HCT116 (cell line): ENCODE data around the gene INPP5J. TPM values are rescaled to one million over a fixed set of nuclear protein-coding genes. Genes with fewer than 3 reads are reported as not detected.

ENCODE experiments used
- ATAC-seq: fragments of 200-7000 bp; cut with Tn5 transposase; 2 replicates; pipeline ENCODE4 v1.9.1; 2020; ENCODE audit warnings: mild to moderate bottlenecking, moderate library complexity
- BruUV-seq: library from RNA; stranded (reverse); fragments of 400-500 nt; replicated peaks from 2 replicates; lab custom pipeline; 2021; lab: Mats Ljungman, UMichigan
- CTCF ChIA-PET: fragments of 300-600 bp; sonication (Branson Sonifier 250); formaldehyde crosslinking; loops from one replicate; lab custom pipeline; 2021; ENCODE audit warnings: antibody characterized with exemption; lab: Charles Lee
- POLR2A ChIA-PET: fragments of 300-600, 350-600 bp; sonication (Branson Sonifier 250); formaldehyde crosslinking; loops from one replicate; lab custom pipeline; 2021; ENCODE audit warnings: antibody characterized with exemption; lab: Charles Lee
- RAD21 ChIA-PET, 2 experiments: fragments of 300-600 bp; sonication (Branson Sonifier 250); formaldehyde crosslinking; loops; one replicate each; lab custom pipeline; 2023; ENCODE audit warnings: low total read pairs in 2 of 2; ENCODE audit not compliant: uncharacterized antibody in 2 of 2, unreplicated experiment in 2 of 2, low non-redundant PET in 1 of 2; lab: Charles Lee
- DNase-seq: peaks from one replicate; pipeline ENCODE4 v3.0.0-alpha.2; 2010; ENCODE audit warnings: low read depth, low spot score
- H2AFZ ChIP-seq: fragments of 200-600 bp; shearing (Covaris generic), sonication (generic); 2 replicates; pipeline ENCODE4 v1.6.1; 2017; ENCODE audit warnings: low read depth, mixed run types, mixed read lengths, antibody characterized with exemption, low read length; ENCODE audit not compliant: poor library complexity, severe bottlenecking
- H3K27ac ChIP-seq: 2 replicates; pipeline ENCODE4 v1.5.1; 2012; ENCODE audit warnings: low read depth, low read length
- H3K27me3 ChIP-seq: fragments of 200-600 bp; sonication (generic); 2 replicates; pipeline ENCODE4 v1.6.1; 2016; ENCODE audit warnings: mixed run types, low read length, mixed read lengths; ENCODE audit not compliant: insufficient read depth
- H3K36me3 ChIP-seq, 2 experiments: fragments of 200-500 bp in 1 of 2; fragments of 200-600 bp in 1 of 2; sonication (Bioruptor generic) in 1 of 2; sonication (generic) in 1 of 2; 2 replicates each; pipeline versions ENCODE4 v1.5.1 to v1.6.1; 2014 to 2016; ENCODE audit warnings: low read length in 2 of 2, inconsistent platforms in 1 of 2, mixed read lengths in 1 of 2, mixed run types in 1 of 2; ENCODE audit not compliant: insufficient read depth in 2 of 2, control insufficient read depth in 1 of 2
- H3K4me1 ChIP-seq, 2 experiments: fragments of 200-600 bp in 1 of 2; sonication (generic) in 1 of 2; 2 replicates each; pipeline versions ENCODE4 v1.5.1 to v1.6.1; 2012 to 2017; ENCODE audit warnings: low read length in 2 of 2, inconsistent platforms in 1 of 2, mild to moderate bottlenecking in 1 of 2, mixed read lengths in 1 of 2, mixed run types in 1 of 2, moderate library complexity in 1 of 2; ENCODE audit not compliant: insufficient read depth in 2 of 2, control insufficient read depth in 1 of 2
- H3K4me2 ChIP-seq: fragments of 200-600 bp; sonication (generic); 2 replicates; pipeline ENCODE4 v1.6.1; 2017; ENCODE audit warnings: mixed run types, low read length, mixed read lengths
- H3K4me3 ChIP-seq, 2 experiments: fragments of 200-600 bp in 1 of 2; sonication (generic) in 1 of 2; replicated peaks in 1 of 2; 2 replicates each; pipeline ENCODE4 v1.5.1; 2011 to 2016; ENCODE audit warnings: low read length in 2 of 2, control low read depth in 1 of 2, low read depth in 1 of 2, mild to moderate bottlenecking in 1 of 2, mixed read lengths in 1 of 2, mixed run types in 1 of 2
- H3K79me2 ChIP-seq: fragments of 200-600 bp; sonication (generic); 2 replicates; pipeline ENCODE4 v1.6.1; 2017; ENCODE audit warnings: mild to moderate bottlenecking, mixed run types, low read length, moderate library complexity, mixed read lengths; ENCODE audit not compliant: insufficient read depth
- H3K9ac ChIP-seq: fragments of 200-600 bp; sonication (generic); 2 replicates; pipeline ENCODE4 v1.6.1; 2016; ENCODE audit warnings: low read length, mixed read lengths
- H3K9me2 ChIP-seq: fragments of 200-600 bp; sonication (generic), shearing (Covaris generic); 2 replicates; pipeline ENCODE4 v1.6.1; 2017; ENCODE audit warnings: mixed run types, mild to moderate bottlenecking, moderate library complexity; ENCODE audit not compliant: insufficient read depth
- H3K9me3 ChIP-seq, 2 experiments: fragments of 200-500 bp in 1 of 2; fragments of 200-600 bp in 1 of 2; sonication (Bioruptor generic) in 1 of 2; sonication (generic) in 1 of 2; 2 replicates each; pipeline ENCODE4 v1.6.1; 2014 to 2017; ENCODE audit warnings: low read length in 2 of 2, mixed read lengths in 2 of 2, inconsistent platforms in 1 of 2, low read depth in 1 of 2, mild to moderate bottlenecking in 1 of 2, mixed run types in 1 of 2, moderate library complexity in 1 of 2; ENCODE audit not compliant: control insufficient read depth in 1 of 2, insufficient read depth in 1 of 2
- H4K20me1 ChIP-seq: fragments of 200-600 bp; sonication (generic), shearing (Covaris generic); 2 replicates; pipeline ENCODE4 v1.6.1; 2017; ENCODE audit warnings: mixed run types, mild to moderate bottlenecking, moderate library complexity; ENCODE audit not compliant: insufficient read depth
- CTCF ChIP-seq, 3 experiments: fragments of 200-600 bp in 1 of 3; sonication (generic) in 1 of 3; IDR thresholded peaks in 2 of 3; conservative IDR thresholded peaks in 1 of 3; 2 replicates each; pipeline ENCODE4 v1.5.1; 2012 to 2017; ENCODE audit warnings: low read depth in 2 of 3, low read length in 2 of 3, antibody characterized with exemption in 1 of 3, borderline replicate concordance in 1 of 3, control low read depth in 1 of 3, mild to moderate bottlenecking in 1 of 3, mixed read lengths in 1 of 3, mixed run types in 1 of 3, moderate library complexity in 1 of 3; ENCODE audit not compliant: insufficient read depth in 1 of 3
- EGR1 ChIP-seq: IDR thresholded peaks from 2 replicates; pipeline ENCODE4 v1.6.1; 2012; ENCODE audit warnings: low read depth
- ELF1 ChIP-seq: IDR thresholded peaks from 2 replicates; pipeline ENCODE4 v1.6.1; 2012; ENCODE audit warnings: low read depth, borderline replicate concordance
- JUND ChIP-seq: IDR thresholded peaks from 2 replicates; pipeline ENCODE4 v1.6.1; 2012
- RAD21 ChIP-seq: IDR thresholded peaks from 2 replicates; pipeline ENCODE4 v1.6.1; 2012; ENCODE audit warnings: low read depth, mild to moderate bottlenecking
- YY1 ChIP-seq: IDR thresholded peaks from 2 replicates; pipeline ENCODE4 v1.6.1; 2011; ENCODE audit warnings: low read length, low read depth, moderate library complexity, mild to moderate bottlenecking; ENCODE audit not compliant: insufficient replicate concordance; ENCODE audit errors: extremely low read depth
- intact Hi-C: fragments of 100-400 bp; cut with micrococcal nuclease; formaldehyde crosslinking; loops from 2 replicates; pipeline ENCODE4 v1.10.0; 2022
- total RNA-seq: library from RNA; stranded (reverse); gene quantifications from one replicate; pipeline ENCODE4 v1.2.1, GENCODE V29; 2021; ENCODE audit not compliant: unreplicated experiment

Gene INPP5J
- total RNA-seq, 1 experiment from 2014 or later, result 8.9 TPM

DNA sequence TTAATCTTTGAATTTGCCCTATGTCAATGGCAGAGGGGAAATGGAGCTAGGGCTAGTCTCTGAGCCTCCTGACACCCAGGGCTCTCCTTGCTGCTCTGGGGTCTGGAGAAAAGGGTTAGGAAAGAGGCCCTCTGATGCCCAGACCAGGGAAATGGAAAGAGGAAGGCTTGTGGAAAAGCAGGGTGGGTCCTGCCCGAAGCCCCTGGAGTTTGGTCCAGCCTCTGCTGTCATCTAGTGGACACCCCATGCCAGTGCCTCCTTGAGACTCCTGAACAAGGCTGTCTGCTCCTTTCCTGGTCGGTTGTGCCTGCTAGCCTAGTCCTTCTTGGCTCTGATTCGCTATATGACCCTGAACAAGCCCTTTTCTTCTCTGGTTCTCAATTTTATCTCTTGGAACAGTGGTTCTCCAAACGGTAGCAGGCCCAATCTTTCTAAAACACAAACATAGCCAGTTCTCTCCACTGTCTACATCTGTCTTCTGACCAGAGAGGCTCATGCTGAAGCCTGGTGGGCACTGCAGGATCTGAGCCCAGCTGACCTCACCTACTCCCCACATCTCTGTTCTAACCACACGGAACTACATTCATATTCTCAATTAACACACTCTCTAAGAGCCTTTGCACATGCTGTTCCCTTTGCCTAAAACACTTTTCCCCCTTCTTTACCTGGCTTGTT, 26.3 kb downstream of the INPP5J start:
- Histone ChIP-seq H3K9me2 (no peaks in the 10 kb centered on the region), H3K4me1 (peaks cover 0 to 15% of the 10 kb centered on the region in 2 experiments; a peak in 2 of 4 replicates), H3K9ac (no peak overlapping the region), H4K20me1 (no peaks in the 10 kb centered on the region), H2AFZ (peak overlapping the region; percentile 95), H3K4me3 (no peak overlapping the region), H3K27me3 (no peaks in the 10 kb centered on the region), H3K36me3 (no peaks in the 10 kb centered on the region), H3K27ac (no peak overlapping the region), H3K9me3 (no peaks in the 10 kb centered on the region), H3K79me2 (no peaks in the 10 kb centered on the region), H3K4me2 (peak overlapping the region; percentile 4; the same call in 1 of the 2 replicates)
- ATAC-seq (peak; percentile 96), DNase-seq (peak; percentile 66)
- intact Hi-C loops, result loop anchor here (1.0 kb wide), 4 partner anchors 42 to 385 kb away; partner anchors contain the start of gene SELENOM
- ChIA-PET RAD21 (interaction anchor here (0.9 to 2.0 kb wide), 3 partner anchors 41 kb away, joined by 3 to 8 read pairs (median 6); partner anchors contain the start of gene SELENOM (in 2 of the 2)), POLR2A (interaction anchor here (2.3 kb wide), 1 partner anchor 42 kb away, joined by 8 read pairs; the partner anchor contains the start of gene SELENOM), CTCF (interaction anchor here (1.3 to 3.8 kb wide), 3 partner anchors 41 to 66 kb away, joined by 3 to 57 read pairs (median 4); partner anchors contain the start of genes LIMK2 and SELENOM)
- TF ChIP-seq RAD21, result peak; percentile 96
- TF ChIP-seq EGR1, result no peak
- TF ChIP-seq YY1, result peak; percentile 9
- no peak for TF ChIP-seq JUND
- no peak for TF ChIP-seq ELF1
- TF ChIP-seq CTCF (IDR thresholded peaks at IDR 0.05 in 2 of 3, conservative IDR thresholded peaks at IDR 0.05 in 1 of 3; ENCODE audit: borderline replicate concordance in 1 of 3, insufficient read depth in 1 of 3, low read depth in 2 of 3, low read length in 2 of 3), result peak; percentile 90 to 99 (median 93)
- no TSS peak for BruUV-seq
